Activated naive CD4-positive, alpha-beta T cell treated with anti-CD3 and anti-CD28 coated beads, Interleukin-2, amount 50 U/mL, for 72 hours (primary cell): ENCODE results near the gene ENDOD1. TPM values are rescaled to one million over a fixed set of nuclear protein-coding genes. Genes with fewer than 3 reads are reported as not detected.

Experiments used
- ATAC-seq, 2 donors: fragments of 150-1000 bp; cut with Tn5 transposase; 2 replicates each; pipeline ENCODE4 v1.10.0; 2021; ENCODE audit warnings: mild to moderate bottlenecking in 2 of 2, moderate library complexity in 2 of 2
- DNase-seq, 2 donors: peaks; one replicate each; pipeline ENCODE4 v3.0.0; 2021 to 2022; ENCODE audit warnings: low spot score in 2 of 2
- H3K27ac Mint-ChIP-seq, 2 donors: one replicate each; pipeline ENCODE4 v1.8.0; 2022; ENCODE audit warnings: mild to moderate bottlenecking in 2 of 2, mixed read lengths in 2 of 2
- H3K36me3 Mint-ChIP-seq, 2 donors: one replicate each; pipeline ENCODE4 v1.8.0; 2022; ENCODE audit warnings: mixed read lengths in 2 of 2
- H3K9me3 Mint-ChIP-seq, 2 donors: one replicate each; pipeline ENCODE4 v1.8.0; 2022; ENCODE audit warnings: mixed read lengths in 2 of 2
- total RNA-seq, 2 donors: library from RNA; stranded (reverse); gene quantifications; one replicate each; pipeline ENCODE4 v1.2.3, GENCODE V29; 2022

The ENDOD1 gene
- total RNA-seq, 2 donors from 2014 or later, result 6.3 to 11.4 TPM

DNA sequence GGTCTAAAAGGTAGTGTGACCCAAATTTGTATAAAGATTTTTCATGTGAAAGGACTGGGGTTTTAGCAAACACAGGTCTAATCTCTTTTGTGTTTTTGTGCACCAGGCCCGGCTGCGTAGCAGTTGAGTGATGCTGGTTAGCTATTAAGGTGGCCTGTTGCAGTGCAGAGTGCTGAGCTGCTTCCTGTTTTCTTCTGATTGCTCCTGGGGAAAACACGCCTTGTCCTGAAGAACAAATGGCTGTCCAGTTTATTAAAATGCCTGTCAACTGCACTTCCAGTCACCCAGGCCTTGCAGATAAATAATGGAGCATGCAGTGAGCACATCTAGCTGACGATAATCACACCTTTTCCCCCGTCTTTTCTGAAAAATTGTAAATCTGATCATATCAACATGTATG, 21.1 kb upstream of the ENDOD1 start:
- Mint-ChIP-seq H3K36me3 (peaks cover 12 to 23% of the 10 kb centered on the region in 2 donors), H3K27ac (peak overlapping the region; percentile 94 to 97), H3K9me3 (no peaks in the 10 kb centered on the region)

DNA sequence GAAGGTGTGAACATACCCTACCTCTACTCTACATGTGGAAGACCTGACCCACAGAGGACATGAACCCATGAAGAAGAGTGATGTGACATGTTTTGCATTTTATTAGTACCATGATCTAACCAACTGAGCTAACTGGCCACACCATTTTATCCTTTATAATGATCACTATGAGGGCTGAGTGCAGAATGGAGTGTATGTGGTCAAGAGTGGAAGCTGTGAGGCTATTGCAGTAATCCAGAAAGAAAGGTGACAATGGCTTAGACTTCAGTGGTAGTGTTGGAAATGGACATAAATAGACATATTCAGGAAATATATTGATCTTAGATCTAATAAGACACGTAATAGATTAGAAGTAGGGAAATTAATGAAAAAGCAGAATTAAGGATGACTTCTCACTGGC, 19.2 kb upstream of the ENDOD1 start:
- Mint-ChIP-seq H3K27ac (no peak overlapping the region), H3K9me3 (no peaks in the 10 kb centered on the region), H3K36me3 (peaks cover 12 to 23% of the 10 kb centered on the region in 2 donors)
- no peak for ATAC-seq
- no peak for DNase-seq

More for the DNA sequence above, 21.1 kb upstream of the ENDOD1 start:
- peak; percentile 73 to 84 for ATAC-seq
- peak; percentile 59 to 68 for DNase-seq

DNA sequence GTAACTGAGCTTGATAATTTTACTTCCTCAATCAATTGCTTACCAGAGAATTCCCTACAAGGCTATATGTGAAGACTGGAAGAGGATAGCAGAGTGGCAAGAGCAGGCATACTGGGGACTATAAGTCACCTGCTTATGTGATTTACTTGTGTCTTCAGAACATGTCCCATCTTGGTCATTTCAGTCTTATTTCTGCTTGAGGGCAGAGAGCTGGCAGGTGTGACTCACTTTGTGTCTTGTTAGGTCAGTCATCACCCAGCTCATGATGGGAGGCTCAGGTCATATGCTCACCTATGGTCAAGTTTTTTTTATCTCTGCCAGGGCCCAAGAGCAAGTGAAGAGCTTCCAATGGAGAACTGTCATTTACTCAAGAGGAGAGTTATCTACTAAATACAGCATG, 16.7 kb upstream of the ENDOD1 start:
- DNase-seq, result no peak
- peak in 1 of 2 donors; percentile 56 for ATAC-seq
- Mint-ChIP-seq H3K27ac (peak overlapping the region in 1 of 2 donors; percentile 45), H3K36me3 (peaks cover 7 to 12% of the 10 kb centered on the region in 2 donors), H3K9me3 (no peaks in the 10 kb centered on the region)

DNA sequence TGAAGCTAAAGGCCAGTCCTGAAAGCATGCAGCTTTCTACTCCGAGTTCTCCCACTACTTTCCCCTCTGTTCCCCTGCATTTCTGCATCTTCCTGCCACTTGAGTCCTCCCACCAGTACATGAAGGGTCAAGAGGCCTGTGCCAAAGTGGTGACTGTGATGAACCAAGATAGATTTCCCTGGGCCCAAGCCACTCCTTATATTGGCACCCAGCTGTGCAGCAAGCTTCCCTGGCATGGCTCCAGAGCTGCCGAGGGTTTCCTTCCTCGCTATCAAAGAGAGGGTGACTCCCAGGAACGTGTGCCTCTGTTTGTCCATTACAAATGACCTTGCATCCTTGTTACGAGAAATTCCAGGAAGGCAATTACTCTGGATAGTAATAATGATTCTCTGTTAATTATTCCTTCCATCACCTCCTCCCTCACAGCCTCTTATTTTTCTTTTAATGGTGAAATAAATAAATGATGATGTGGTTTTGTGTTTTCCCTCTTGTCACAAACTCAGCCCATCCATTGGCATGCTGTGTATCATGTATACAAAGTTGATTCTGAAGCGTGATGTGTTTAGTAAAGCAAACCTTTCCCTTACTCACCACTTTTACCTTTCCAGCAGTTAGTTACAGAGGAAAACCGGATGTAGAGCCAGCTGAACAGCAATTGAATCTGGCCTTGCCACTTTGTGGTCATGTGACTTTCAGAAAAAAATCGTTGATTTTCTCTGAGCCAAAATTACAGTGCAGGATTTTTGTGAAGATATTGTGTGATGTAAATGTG, 14.7 kb upstream of the ENDOD1 start:
- no peak overlapping the region for H3K27ac Mint-ChIP-seq
- no peaks in the 10 kb centered on the region for H3K9me3 Mint-ChIP-seq
- ATAC-seq (no peak), DNase-seq (no peak)
- peaks cover 0 to 6% of the 10 kb centered on the region in 2 donors for H3K36me3 Mint-ChIP-seq

DNA sequence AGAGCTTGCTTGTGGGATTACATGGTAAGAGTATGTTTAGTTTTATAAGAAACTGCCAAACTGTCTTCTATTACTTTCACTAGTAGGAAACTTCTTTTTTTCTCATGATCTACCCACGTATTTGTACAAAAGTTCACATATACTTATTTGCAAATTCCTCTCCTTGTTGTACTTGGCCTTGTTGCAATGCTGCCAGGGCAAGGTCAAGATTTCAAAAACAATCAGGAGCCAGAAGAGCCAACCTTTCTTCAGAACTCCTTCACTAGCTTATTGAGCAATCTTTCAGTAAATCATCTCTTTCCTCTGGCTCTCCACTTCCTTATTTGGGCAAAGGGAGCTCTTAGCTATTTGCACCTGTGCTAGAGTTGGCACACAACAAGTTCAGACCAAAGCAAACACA, 13.2 kb upstream of the ENDOD1 start:
- ATAC-seq, result no peak
- no peak overlapping the region for H3K27ac Mint-ChIP-seq
- H3K36me3 Mint-ChIP-seq, result no peaks in the 10 kb centered on the region
- no peak for DNase-seq
- H3K9me3 Mint-ChIP-seq, result no peaks in the 10 kb centered on the region

DNA sequence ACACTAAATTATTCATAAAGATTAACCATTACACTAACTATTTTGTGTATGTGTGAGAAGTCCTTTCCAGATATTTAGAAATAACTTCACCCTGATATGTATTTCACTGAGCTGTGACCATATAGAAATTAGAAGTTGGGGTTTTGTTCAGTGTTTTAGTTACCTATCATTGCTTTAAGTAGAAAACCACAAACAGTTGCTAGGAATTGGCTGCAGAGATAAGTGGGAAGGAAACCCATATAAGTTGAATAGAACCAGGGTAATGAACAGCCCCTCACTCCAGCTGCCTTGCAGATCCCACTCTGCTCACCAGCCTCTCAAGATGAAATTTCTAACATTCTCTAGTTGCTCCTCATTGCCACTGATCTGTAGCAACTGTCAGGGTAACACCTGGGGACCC, 12.7 kb upstream of the ENDOD1 start:
- no peak overlapping the region for H3K27ac Mint-ChIP-seq
- no peak for DNase-seq
- no peaks in the 10 kb centered on the region for H3K9me3 Mint-ChIP-seq
- no peak for ATAC-seq
- no peaks in the 10 kb centered on the region for H3K36me3 Mint-ChIP-seq

DNA sequence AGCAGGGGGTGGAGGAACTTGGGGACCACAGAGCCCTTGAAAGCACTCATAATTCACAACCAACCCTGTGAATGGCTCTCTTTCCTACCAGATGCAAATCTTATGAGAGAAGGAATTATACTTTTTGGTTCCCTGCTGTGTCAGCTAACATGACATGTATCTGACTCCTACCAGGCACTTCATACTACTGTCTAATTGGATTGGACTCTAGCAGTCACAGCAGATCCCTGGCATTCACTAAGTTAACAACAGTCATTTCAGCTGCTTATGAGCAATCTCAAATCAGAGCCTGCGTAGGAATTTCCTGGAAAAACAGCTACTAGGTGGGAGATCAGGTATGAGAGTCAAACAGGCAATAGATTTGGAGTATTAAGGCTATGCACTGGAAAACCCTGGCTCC, 11.1 kb upstream of the ENDOD1 start:
- no peak for ATAC-seq

DNA sequence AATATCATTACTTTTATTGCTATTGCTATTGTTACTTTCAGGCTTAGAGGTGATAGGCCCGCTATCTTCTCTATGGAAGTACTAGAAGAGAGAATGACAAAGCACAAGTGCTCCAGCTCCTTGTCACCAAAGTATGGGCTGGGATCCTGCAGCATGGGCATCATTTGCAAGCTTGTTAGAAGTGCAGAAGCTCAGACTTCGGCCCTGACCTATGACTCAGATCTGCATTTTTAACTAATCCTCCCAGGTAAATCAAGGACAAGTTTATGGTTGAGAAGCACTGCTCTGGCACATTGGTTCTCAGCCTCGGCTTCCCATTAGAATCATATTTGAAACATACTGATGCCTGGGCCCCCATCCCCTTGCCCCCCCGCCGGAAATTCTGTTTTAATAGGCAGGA, 8.6 kb upstream of the ENDOD1 start:
- Mint-ChIP-seq H3K27ac (no peak overlapping the region), H3K9me3 (no peaks in the 10 kb centered on the region), H3K36me3 (no peaks in the 10 kb centered on the region)
- ATAC-seq (no peak), DNase-seq (no peak)

More for the DNA sequence above, 11.1 kb upstream of the ENDOD1 start:
- no peak overlapping the region for H3K27ac Mint-ChIP-seq
- H3K36me3 Mint-ChIP-seq, result no peaks in the 10 kb centered on the region
- DNase-seq, result no peak
- H3K9me3 Mint-ChIP-seq, result no peaks in the 10 kb centered on the region

DNA sequence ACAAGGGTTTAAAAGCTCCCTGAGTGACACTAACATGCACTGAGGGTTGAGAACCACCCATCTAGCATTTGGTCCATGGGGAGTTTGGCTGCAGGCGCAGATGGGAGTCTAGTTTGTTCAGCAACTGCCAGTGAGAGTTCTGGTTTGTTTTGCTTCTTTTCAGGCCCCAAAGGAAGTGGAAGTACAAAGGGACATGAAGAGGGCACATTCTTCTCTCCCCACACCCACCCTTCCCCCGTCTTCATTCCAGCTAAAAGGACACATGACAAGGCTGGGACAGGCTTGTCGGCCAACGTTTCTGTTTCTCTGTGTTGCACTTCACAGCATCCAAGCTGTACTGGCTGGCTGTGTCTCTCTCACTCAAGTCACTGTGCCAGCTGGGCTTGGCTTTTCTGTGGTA, 8.2 kb upstream of the ENDOD1 start:
- DNase-seq (no peak), ATAC-seq (no peak)
- Mint-ChIP-seq H3K36me3 (no peaks in the 10 kb centered on the region), H3K9me3 (no peaks in the 10 kb centered on the region), H3K27ac (no peak overlapping the region)

DNA sequence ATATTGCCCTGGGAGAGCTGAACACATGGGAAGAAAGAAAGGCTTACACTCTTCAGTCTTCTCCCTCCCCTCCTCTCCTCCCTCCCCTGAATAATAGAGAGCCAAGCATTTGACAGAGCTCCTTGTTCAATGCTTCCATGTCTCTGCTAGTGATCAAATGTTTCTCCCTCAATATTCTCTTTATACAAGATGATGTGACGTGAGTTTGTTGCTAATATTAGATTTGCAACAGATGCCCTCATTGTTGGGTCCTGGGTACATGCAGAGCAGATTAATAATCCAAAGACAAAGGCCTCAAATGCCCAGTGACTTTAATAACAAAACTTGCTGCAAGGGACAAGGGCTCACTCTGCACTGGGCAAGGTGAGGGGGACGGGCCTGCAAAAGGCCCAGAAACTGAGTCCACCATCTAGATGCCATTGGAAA, 7.1 kb upstream of the ENDOD1 start:
- H3K36me3 Mint-ChIP-seq, result no peaks in the 10 kb centered on the region
- ATAC-seq, result no peak
- no peak for DNase-seq
- no peaks in the 10 kb centered on the region for H3K9me3 Mint-ChIP-seq
- no peak overlapping the region for H3K27ac Mint-ChIP-seq

DNA sequence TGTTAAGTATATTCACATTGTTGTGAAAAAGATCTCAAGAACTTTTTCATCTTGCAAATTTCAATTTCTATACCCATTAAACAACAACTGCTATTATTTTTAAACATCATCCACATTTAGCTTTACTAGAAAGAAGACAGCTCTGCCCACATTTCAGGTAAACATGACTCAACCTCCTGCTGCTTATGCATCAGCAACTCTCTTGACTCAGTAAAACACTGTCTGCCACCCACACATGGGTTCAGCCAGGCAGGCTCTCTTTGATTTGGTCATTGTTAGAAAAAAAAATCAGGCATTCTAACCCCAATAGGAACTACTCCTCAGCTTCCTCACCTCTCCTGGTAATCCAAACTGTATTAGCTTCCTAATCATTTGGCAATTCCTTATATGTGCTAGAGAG, 5.1 kb upstream of the ENDOD1 start:
- peak in 1 of 2 donors; percentile 49 for DNase-seq
- Mint-ChIP-seq H3K36me3 (no peaks in the 10 kb centered on the region), H3K27ac (peak overlapping the region; percentile 3 to 18), H3K9me3 (peaks cover 0 to 3% of the 10 kb centered on the region in 2 donors)
- peak; percentile 71 to 87 for ATAC-seq

DNA sequence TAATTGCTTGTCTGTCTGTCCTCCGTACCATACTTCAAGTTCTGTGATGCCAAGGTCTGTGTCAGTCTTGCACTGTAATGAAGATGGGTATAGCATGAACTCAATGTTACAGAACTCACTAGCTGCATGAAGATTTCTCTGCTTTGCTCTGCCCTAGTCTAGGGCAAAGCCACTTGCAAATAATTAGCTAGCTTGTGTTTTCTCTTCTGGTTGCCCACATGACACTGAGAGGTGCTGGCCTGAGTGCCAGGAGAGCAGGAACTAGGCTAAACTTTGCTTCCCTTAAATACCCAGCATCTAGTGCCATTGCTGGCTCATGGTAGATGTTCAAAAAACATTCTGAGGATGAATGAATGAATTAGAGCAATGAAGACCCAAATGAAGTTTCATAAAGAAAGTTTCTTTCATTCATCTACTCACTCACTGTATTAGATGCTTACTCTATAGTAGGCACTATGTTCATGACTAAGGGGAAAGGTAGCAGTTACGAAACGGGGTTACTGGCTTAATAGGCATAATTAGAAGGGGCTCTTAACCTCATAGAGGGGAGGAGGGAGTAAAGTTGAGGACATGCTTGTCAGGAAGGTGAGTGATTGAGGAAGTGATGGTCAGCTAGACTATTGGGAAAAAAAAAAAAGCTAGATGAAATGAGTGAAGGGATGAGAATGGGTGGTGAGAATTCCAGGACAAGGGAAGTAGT, 4.4 kb upstream of the ENDOD1 start:
- H3K9me3 Mint-ChIP-seq, result peaks cover 0 to 3% of the 10 kb centered on the region in 2 donors
- DNase-seq, result no peak
- peaks cover 0 to 1% of the 10 kb centered on the region in 2 donors for H3K36me3 Mint-ChIP-seq
- no peak for ATAC-seq
- H3K27ac Mint-ChIP-seq, result peak overlapping the region; percentile 18 to 53

DNA sequence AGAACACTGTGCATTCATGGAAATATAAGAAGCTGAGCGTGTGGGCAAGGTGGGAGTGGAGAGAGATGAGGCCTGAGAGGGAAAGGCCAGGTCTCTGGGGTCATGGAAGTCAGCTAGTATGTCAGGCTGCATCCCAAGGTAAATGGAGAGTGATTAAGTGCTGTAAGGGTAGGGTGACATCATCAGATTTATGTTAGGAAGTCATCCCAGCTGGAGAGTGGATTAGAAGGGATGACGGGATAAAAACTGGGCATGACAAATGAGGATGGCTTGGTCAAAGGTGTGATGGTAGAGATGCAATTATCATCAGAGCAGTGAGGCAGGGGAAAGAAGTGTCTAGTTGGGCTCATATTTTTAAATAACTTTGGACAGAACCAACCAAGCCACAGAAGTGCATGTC, 3.5 kb upstream of the ENDOD1 start:
- ATAC-seq (no peak), DNase-seq (no peak)
- H3K36me3 Mint-ChIP-seq, result peaks cover 0 to 5% of the 10 kb centered on the region in 2 donors
- H3K27ac Mint-ChIP-seq, result peak overlapping the region in 1 of 2 donors; percentile 0
- peaks cover 0 to 3% of the 10 kb centered on the region in 2 donors for H3K9me3 Mint-ChIP-seq

DNA sequence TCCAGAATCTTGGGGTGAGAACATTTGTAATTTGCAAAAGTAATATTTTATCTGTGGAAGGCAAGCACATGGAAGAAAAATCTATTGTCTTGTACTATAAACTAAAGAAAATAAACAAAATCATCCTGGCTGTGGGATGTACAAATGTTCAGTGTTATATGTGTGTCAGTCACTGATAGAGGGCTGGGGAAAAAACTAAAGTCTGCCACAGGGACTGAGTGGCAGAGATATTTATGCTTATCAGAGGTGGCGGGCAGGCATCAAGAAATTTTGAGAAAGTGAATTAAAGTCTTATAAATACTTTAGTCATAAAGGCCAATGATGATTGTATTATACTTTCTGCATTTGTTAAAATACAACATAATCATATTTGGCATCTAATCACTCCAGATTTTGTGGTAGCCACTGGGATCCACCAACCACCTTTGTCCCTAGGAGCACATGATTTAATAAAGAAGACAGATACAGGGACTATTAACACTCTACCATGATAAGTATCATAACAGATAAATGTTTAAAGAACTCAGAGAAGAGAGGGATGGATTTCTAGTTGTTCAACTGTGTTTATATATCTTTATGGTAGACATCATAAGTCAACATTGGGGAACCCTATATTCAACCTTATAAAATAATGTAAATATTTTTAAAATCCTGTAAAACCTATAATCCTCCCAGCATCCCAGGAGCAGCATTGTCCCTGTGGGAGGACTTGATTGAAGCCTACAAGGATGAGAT, 2.6 kb upstream of the ENDOD1 start:
- DNase-seq (no peak), ATAC-seq (no peak)
- H3K36me3 Mint-ChIP-seq, result peaks cover 0 to 5% of the 10 kb centered on the region in 2 donors
- no peak overlapping the region for H3K27ac Mint-ChIP-seq
- H3K9me3 Mint-ChIP-seq, result peaks cover 0 to 3% of the 10 kb centered on the region in 2 donors

DNA sequence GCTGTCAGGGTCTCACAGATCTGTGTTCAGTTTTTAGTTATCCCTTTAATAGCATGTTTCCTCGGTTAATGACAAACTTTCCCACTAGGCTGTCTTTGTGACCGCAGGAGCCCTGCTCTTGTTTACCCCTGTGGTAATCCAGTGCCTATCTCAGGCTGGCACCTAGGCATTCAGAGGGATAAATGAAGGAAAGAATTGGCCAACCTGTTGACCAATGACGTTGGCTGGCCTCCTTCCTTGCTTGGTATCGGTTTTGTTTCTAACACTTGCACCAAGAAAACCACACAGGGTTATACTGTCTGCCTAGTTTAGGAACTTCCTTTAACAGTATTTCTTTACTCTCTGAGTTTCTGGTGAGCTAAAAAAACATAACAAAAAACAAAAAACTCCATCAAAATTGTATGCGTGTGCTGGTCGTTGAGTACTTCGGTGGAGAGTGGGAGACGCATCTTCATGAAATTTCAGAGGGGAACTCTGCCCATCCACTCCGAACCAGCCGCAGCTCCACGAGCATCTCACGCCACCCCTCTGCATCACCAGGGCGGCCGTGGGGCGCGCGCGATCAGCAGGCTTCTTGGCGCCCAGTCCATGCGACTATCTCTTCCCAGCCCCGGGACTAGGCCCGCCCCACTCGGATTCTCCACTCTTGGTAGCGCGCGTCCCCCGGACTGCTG, 563 bp upstream of the ENDOD1 start:
- DNase-seq, result no peak
- ATAC-seq, result peak; percentile 43 to 48
- H3K27ac Mint-ChIP-seq, result peak overlapping the region; percentile 85 to 89
- peaks cover 0 to 3% of the 10 kb centered on the region in 2 donors for H3K9me3 Mint-ChIP-seq
- peaks cover 0 to 5% of the 10 kb centered on the region in 2 donors for H3K36me3 Mint-ChIP-seq

DNA sequence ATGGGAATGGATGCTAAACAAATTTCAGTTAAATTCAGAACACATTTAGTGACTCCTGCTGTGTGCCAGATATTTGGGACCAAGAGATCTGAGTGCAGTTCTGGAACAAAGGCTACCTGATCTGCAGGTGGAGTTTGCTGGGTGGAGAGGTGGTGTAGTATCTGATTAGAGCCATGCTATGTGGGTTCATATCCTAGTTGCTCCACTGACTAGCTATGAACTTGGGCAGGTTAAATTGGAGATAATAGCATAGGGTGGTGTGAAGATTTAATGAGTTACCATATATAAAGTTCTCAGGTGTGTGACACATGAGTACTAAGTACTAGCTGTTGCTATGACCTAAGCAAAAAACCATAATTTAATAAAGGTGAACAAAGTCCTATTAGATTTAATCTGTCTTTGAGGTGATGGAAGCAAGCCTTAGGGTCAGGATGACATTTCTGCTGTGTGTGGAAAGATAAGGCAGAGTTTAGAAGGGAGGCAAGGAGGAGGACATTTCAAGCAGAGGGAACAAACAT, 2.1 kb downstream of the ENDOD1 start:
- ATAC-seq (no peak), DNase-seq (no peak)
- peak overlapping the region in 1 of 2 donors; percentile 5 for H3K27ac Mint-ChIP-seq
- peaks cover 0 to 3% of the 10 kb centered on the region in 2 donors for H3K9me3 Mint-ChIP-seq
- H3K36me3 Mint-ChIP-seq, result peaks cover 0 to 5% of the 10 kb centered on the region in 2 donors
